ENCODE data around the gene FOXC2.

The FOXC2 gene

DNA sequence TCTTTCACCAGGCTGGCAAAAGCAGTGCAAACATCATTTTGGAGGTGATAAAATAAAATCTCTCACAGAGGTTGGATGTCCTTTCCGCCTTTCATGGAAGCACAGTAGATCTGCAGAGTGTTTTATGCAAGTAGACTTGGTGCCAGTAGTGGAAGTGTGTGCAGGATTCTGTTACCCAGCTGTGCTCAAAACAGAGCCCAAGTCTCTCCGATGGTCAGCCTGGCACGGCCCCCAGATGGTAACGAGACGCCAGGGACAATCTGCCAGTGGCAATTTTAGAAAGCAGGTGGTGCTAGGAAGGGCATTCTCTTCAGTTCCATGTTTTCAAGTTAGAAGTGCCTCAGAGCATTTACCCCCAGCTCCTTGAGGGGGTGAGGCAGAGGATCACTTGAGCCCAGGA, 10.1 kb upstream of the FOXC2 start:
- no peak for DNase-seq (ENCODE audit: low read depth)

DNA sequence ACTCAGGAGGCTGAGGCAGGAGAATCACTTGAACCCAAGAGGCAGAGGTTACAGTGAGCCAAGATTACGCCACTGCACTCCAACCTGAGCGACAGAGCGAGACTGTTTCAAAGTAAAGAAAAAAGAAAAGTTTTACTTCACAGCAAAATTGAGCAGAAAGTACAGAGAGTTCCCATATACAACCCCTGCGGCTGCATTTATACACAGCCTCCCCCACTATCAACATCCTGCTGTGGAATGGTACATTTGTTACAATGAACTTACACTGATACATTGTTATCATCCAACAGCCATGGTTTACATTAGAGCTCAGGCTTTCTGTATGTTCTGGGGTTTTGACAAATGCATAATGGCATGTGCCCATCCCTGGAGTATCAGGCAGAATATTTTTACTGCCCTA, 9.0 kb upstream of the FOXC2 start:
- no peak for DNase-seq (ENCODE audit: low read depth)

DNA sequence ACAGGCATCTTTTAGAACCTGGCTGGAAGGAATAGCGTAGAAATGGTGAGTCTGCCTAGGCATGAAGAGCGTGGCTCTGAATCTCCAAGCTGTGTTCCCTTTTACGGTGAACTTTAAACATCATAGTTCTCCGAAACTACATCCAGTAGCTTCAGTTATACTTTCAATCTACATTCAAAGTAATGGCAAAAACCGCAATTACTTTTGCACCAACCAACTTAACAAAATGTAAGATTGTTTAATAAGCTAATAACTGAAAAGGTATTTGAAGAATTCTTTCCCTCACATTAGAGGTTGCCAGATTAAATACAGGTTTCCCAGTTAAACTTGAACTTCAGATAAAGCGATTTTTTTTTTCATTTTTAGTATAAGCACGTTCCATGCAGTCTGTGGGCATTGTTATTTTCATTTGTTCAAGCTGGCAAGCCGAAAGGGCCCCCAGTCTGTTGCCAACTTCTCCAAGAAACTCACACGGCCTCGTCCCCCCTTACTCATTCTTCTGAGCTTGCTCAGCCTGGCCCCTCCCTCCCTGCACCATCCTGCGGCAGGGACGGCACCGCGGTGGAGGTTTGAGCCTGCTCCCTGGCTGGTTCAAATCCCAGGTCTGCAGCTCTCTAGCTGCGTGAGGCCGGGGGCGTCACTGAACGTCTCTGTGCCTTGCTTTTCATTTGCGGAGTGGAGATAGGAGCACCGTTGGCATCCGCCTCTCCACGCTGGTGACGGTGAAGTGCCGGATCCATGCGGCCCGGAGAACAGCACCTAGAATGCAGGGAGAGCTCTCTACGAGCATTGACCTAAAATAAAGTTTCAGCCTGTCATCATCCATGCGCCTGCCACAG, 8.1 kb upstream of the FOXC2 start:
- no peak for DNase-seq (ENCODE audit: low read depth)

DNA sequence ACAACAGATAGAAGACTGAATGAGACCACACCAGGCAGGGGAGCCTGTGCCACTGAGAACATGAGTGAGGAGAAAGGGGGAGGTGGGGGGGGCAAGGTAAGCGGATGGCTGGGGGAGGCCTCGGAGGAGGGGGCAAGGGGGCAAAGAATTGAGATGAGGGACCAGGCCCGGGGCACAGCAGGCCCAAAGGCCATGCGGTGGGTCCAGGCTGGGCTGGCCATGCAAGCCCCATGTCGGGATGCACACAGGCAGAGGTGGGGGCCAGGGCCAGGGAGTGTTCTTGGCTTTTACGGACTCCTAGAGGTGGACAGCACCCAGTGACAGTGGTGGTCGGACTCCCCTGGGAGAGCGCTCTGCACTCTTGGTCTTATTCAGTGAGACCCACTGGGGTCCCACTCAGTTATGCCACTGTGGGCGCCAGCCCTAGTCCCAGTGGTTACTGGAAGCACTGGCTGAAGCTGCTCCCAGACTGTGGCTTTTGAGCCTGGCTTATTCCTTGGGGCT, 6.8 kb upstream of the FOXC2 start:
- DNase-seq (ENCODE audit: low read depth) = no peak

DNA sequence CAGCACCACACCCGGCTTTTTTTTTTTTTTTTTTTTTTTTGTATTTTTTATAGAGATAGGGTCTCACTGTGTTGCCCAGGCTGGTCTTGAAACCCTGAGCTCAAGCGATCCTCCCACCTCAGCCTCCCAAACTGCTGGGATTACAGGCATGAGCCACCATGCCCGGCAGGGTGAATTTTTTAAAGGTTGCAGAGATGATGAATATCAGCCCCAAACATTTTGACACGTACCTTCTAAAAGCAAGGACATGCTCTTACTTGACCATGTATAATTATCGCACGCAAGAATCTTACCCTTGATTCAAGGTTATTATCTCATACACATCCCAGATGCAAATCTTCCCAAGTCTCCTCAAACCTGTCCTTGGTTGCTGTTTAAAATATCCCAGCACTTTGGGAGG, 4.3 kb upstream of the FOXC2 start:
- no peak for DNase-seq (ENCODE audit: low read depth)

DNA sequence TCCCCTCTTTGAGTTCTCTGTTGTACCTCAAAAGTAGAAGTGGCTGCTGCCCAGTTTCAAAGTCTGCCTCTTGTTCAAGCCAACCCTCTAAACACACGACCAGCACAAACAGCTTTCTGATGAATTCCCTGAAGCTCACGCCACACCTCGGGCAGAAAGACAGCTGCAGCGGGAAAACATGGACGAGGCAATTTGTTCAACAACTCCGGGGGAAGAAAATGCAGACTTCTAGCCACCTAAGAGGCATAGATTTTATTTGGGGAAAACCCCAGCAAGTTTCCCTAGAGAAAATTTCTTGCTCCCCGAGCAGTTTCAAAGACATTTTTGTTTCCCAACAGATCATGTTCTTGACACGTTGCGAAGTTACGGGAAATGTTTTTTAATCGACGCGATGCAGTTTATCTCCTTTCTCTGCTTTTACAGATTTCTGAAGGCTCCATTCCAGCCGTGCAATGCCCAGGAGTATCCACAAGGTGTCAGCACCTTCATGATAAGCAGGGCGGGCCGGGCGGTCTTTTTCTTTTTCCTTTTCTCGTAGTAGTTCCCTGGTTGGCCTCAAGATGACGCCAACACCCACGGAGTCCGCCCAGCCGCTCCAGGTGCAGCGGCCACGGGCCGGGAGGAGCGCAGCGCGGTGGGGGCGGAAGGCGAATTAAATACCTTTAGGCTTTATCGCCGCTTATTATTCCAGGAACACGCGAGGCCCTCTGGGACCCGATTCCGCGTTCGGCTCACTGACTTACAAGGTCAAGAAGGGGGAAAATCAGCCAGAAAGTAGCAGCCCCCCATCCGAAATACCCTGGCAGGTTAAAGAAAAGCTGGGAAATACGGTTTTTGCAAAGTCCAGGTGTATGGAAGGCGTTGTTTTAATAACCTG, 2.9 kb upstream of the FOXC2 start:
- DNase-seq (ENCODE audit: low read depth) = peak; percentile 51

DNA sequence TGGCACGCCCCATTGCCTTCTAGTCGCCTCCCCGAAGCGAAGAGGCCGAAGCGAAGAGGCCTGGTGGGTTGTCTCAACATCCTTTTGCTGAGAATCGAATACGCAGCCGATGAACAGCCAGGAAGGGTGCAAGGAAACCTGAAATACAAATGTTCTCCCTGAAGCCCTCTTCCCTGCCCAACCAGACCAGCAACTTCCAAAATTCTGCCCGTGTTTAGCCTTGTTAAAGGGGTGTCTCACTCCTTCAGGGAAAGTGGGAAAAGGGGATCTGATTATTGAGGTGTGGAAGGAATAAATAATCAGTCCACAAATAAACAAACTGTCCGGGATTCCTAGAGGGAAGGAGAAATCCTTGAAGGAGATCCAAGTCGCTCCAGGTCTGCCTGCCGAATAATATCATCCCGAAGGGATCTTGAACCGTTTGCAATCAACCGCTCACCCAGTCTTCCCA, 1.4 kb upstream of the FOXC2 start:
- no peak for DNase-seq (ENCODE audit: low read depth)

DNA sequence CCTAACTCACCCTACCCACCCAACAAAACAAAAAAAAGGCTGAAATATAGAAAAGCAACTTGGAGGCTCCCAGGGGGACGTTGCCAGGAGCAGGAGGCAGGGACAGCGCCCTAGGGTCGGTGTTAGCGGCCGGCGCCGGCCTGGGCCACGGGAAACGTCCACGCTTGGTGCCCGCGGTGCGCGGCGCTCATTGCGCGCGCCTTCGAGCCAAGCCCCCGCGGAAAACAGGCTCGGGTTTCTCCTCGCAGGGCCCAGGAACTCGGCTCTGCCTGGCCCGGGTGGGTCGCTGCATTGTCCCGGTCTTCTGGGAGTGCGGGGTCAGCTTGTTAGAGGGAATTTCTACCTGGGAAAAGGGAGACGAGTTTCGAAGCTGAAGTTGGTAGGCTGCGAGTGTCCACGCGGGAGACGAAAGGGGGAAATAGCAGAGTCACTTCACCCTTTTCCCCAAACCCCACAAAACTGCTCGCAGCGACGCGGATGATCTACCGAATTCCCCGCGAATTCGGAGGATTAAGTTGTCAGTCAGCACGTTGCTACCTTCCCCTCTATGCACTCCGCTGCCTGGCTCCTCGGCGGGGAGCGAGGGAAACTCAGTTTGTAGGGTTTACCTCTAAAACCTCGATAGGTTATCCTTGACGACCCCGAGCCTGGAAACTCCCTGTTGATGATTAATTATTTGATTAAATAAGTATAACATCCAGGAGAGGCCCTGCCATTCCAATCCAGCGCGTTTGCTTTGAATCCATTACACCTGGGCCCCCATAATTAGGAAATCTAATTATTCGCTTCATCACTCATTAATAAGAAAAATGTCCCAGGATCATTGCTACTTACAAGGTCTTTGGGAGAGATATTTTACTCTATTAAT, 751 bp upstream of the FOXC2 start:
- no peak for DNase-seq (ENCODE audit: low read depth)

DNA sequence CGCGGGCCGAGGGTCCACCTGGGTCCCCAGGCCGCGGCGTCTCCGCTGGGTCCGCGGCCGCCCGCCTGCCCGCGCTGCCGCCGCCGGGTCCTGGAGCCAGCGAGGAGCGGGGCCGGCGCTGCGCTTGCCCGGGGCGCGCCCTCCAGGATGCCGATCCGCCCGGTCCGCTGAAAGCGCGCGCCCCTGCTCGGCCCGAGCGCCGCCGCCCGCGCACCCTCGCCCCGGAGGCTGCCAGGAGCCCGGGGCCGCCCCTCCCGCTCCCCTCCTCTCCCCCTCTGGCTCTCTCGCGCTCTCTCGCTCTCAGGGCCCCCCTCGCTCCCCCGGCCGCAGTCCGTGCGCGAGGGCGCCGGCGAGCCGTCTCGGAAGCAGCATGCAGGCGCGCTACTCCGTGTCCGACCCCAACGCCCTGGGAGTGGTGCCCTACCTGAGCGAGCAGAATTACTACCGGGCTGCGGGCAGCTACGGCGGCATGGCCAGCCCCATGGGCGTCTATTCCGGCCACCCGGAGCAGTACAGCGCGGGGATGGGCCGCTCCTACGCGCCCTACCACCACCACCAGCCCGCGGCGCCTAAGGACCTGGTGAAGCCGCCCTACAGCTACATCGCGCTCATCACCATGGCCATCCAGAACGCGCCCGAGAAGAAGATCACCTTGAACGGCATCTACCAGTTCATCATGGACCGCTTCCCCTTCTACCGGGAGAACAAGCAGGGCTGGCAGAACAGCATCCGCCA, 504 bp downstream of the FOXC2 start:
- no peak for DNase-seq (ENCODE audit: low read depth)

DNA sequence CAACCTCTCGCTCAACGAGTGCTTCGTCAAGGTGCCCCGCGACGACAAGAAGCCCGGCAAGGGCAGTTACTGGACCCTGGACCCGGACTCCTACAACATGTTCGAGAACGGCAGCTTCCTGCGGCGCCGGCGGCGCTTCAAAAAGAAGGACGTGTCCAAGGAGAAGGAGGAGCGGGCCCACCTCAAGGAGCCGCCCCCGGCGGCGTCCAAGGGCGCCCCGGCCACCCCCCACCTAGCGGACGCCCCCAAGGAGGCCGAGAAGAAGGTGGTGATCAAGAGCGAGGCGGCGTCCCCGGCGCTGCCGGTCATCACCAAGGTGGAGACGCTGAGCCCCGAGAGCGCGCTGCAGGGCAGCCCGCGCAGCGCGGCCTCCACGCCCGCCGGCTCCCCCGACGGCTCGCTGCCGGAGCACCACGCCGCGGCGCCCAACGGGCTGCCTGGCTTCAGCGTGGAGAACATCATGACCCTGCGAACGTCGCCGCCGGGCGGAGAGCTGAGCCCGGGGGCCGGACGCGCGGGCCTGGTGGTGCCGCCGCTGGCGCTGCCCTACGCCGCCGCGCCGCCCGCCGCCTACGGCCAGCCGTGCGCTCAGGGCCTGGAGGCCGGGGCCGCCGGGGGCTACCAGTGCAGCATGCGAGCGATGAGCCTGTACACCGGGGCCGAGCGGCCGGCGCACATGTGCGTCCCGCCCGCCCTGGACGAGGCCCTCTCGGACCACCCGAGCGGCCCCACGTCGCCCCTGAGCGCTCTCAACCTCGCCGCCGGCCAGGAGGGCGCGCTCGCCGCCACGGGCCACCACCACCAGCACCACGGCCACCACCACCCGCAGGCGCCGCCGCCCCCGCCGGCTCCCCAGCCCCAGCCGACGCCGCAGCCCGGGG, 1.3 kb downstream of the FOXC2 start:
- no peak for DNase-seq (ENCODE audit: low read depth)

DNA sequence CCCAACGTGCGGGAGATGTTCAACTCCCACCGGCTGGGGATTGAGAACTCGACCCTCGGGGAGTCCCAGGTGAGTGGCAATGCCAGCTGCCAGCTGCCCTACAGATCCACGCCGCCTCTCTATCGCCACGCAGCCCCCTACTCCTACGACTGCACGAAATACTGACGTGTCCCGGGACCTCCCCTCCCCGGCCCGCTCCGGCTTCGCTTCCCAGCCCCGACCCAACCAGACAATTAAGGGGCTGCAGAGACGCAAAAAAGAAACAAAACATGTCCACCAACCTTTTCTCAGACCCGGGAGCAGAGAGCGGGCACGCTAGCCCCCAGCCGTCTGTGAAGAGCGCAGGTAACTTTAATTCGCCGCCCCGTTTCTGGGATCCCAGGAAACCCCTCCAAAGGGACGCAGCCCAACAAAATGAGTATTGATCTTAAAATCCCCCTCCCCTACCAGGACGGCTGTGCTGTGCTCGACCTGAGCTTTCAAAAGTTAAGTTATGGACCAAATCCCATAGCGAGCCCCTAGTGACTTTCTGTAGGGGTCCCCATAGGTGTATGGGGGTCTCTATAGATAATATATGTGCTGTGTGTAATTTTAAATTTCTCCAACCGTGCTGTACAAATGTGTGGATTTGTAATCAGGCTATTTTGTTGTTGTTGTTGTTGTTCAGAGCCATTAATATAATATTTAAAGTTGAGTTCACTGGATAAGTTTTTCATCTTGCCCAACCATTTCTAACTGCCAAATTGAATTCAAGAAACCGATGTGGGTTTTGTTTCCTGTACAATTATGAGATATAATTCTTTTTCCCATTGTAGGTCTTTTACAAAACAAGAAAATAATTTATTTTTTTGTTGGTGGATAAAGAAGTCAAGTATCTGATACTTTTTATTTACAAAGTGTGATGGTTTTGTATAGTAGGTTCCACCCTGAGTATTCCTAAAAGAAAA, 2.3 kb downstream of the FOXC2 start:
- no peak for DNase-seq (ENCODE audit: low read depth)

DNA sequence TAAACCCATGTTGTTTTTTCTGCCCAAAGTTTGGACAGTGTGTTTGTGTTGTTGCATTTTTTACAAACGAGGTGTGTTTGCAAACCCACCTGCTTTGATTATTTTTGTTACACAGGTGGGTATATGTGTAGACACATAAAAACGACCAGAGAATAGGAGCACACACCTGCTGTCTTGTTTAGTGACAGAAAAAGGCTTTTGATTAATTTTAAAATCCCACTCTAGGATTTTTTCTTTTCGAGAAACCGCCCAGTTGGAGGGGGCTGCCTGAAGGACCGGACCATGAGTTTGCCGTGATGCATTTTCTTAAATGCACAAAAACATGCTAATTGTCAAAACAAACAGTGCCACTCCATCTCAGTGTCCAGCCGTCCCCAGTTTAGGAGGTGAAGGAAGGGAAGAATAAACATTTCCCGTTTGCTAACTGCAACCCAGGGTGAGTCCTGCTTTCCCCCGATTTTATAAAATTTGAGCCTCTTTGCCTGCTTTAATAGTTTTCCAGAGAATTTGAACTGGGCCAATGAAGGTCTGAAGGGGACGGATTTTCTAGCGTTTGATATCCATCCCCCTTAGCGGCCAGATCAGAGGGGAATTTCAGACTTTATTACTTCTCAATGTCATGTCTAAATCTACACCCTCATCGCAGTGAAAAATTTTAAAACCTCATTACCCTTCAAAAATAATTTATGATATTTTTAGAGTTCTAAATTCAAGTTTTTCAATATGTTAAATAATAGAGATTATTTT, 3.2 kb downstream of the FOXC2 start:
- DNase-seq (ENCODE audit: low read depth) = no peak

DNA sequence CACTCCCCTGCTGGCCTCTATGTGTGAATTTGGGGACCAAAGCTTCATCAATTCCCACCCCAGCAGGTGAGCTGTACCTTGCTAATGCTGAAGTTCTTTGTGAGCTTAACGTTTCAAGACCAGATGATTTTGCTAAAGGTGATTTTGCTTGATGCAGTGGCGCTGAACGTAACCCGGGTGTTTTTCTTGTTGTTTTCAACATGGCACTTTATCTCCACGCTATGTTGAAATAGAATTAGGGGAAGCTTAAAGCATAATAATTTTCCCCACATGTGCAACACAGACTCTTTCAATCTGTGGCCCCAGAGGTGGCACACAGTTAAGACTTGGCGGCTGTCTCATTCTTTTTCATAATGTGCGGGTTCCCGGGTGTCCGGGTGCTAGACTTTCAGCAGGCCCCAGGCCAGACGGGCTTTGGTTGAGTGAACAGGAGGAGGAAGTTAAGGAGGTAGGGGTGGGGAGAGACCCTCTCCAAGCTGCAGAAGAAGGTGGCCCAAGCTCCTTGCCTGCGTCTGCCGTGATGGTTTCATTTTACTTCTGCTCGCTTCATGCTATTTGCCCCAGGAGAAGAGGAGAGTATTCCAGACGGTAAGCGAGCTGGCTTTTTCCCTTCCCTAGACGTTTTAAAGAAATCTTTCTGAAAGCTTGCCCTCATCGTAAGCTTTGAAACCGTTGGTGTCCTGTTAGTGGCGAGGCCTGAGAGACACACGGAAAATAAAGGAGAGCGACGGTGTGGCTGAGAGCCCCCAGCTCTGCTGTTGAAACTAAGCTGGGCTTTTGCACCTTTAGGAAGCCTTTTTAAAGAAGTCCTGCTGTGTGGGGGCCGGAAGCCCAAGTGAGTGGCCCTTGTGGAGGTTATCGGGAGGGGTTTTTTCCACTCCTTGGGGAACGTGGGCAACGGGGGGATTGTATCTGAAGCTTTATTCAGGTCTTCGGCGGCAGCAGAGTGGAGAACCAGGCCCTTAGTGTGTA, 4.2 kb downstream of the FOXC2 start:
- no peak for DNase-seq (ENCODE audit: low read depth)

DNA sequence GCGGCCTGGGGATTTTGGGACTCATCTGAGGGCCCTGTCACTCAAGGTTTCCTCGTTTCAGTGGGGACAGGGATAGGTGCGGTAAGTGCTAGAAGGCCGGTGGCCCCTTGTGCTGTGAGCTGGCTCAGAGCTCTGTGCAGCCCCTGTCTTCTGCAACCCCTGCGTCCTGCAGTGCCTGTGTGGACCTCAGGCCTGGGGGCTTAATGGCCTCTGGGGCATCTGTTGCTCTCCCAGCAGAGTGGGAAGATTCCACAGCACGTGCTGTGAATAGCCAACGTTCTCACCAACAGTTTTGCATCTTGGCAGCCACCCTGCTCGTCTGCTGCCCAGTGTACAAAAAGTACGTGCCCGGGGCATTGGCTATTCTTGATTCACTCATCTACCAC, 4.9 kb downstream of the FOXC2 start:
- no peak for DNase-seq (ENCODE audit: low read depth)

DNA sequence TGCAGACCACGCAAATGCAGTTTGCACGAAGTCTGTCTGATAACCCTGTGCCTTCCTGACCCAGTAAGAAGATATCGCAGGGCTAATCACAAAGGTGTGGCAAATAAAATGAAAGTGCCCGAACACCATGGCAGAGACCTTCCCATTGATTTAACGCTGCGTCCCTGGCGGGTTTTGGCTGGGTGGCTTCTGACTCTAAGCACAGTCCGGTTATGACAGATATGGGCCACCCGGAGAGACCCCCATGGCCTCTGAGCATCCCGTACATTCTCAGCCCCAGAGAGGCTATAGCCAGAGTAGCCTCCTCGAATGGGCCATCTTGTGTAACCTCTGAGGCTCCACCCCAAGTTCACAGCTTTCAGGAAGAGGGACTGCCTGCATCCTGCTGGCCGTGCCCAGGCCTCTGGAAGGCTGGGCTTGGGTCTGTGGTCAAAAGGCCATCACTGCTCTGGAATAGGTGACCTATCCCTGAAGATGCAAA, 5.5 kb downstream of the FOXC2 start:
- DNase-seq (ENCODE audit: low read depth) = no peak

DNA sequence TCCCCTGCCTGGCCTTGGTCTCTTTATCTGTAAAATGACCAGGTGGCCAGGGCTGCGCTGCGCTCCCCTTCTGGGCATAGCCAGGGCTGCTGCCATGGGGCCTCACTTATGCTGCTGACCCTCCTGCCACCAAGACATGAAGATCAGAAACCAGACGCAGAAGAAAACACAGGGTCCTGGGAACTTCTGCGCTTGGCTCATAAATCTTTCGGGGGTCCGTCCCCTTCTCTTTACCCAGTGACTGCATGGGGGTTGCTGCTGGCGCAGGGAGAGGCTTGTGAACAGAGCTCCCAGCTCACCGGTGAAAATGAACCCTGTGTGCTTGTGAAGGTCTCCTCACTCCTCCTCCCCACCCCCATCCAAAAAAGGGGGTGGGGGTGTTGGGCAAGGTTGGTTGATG, 6.0 kb downstream of the FOXC2 start:
- no peak for DNase-seq (ENCODE audit: low read depth)

DNA sequence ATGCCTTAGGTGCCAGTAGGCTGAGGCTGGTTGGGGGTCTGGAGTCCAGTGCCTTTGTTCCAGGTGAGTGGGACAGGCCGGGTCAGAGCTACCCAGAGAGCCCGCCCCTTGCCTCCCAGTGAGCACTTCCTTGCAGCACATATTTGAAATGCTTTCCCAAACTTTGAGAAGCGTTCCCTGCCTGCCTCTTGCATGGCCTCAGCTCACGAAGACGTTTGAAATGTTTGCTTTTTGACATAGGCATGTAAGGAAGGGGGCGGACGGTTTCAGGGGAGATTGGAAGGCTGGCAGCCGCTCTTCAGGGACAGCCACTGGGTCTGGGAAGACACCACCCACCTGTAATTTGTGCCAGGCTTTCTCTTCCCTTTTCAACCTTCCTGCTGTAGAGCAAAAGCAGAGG, 6.6 kb downstream of the FOXC2 start:
- DNase-seq (ENCODE audit: low read depth) = no peak

Data from CMK (cell line).